NB4 (cell line): Measurements from ENCODE around the gene ADGRD2.

Source experiments
- CTCF ChIP-seq: IDR thresholded peaks from one replicate; pipeline ENCODE4 v1.5.1; 2012; ENCODE audit warnings: low read depth, low read length
- MAX ChIP-seq: IDR thresholded peaks from 2 replicates; pipeline ENCODE4 v1.6.1; 2011; ENCODE audit warnings: low read depth, low read length
- POLR2A ChIP-seq: IDR thresholded peaks from 2 replicates; pipeline ENCODE4 v1.6.1; 2011; ENCODE audit warnings: mild to moderate bottlenecking; ENCODE audit not compliant: insufficient read length; ENCODE audit errors: extremely low read depth

DNA sequence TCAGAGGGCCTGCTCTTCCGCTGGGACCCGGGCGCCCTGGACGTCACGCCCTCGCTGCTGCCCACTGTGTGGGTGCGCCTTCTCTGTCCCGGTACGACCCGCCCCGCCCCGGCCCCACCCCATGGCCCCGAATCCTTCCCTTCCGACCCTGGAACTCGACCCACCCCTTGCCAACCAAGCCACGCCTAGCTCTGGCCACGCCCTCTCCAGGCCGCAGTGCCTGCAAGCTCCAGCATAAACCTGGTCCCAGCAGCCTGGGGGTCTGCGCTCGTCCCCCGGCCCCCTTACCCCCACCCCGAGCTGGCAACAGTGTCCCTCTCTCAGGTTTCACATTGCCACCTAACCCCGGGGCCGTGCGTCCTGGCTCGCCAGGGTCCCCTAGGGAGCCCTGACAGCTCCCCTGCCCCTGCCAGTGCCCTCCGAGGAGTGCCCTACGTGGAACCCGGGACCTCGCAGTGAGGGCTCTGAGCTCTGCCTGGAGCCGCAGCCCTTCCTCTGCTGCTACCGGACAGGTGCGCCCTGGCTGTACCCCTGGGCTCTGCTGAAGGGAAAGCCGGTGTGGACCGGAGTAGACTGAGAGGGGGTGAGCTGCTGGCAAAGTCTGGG, 3.4 kb downstream of the ADGRD2 start:
- TF ChIP-seq CTCF (no peak), POLR2A (no peak), MAX (no peak)
